Epithelial cell of esophagus (primary cell): Measurements from ENCODE around the gene GP1BB.

Experiments
- DNase-seq: peaks from one replicate; pipeline ENCODE4 v3.0.0; 2010; ENCODE audit warnings: low read depth
- H3K4me3 ChIP-seq: 2 replicates; pipeline ENCODE4 v1.5.1; 2011; ENCODE audit warnings: mild to moderate bottlenecking, low read length, control low read depth
- TF ChIP-seq, protein P1 (sequence below): IDR thresholded peaks from 2 replicates; pipeline ENCODE4 v1.5.1; 2011; ENCODE audit warnings: low read depth, mild to moderate bottlenecking, low read length, control low read depth, inconsistent platforms; ENCODE audit not compliant: insufficient read depth; ENCODE audit errors: missing control alignments

Gene GP1BB

DNA sequence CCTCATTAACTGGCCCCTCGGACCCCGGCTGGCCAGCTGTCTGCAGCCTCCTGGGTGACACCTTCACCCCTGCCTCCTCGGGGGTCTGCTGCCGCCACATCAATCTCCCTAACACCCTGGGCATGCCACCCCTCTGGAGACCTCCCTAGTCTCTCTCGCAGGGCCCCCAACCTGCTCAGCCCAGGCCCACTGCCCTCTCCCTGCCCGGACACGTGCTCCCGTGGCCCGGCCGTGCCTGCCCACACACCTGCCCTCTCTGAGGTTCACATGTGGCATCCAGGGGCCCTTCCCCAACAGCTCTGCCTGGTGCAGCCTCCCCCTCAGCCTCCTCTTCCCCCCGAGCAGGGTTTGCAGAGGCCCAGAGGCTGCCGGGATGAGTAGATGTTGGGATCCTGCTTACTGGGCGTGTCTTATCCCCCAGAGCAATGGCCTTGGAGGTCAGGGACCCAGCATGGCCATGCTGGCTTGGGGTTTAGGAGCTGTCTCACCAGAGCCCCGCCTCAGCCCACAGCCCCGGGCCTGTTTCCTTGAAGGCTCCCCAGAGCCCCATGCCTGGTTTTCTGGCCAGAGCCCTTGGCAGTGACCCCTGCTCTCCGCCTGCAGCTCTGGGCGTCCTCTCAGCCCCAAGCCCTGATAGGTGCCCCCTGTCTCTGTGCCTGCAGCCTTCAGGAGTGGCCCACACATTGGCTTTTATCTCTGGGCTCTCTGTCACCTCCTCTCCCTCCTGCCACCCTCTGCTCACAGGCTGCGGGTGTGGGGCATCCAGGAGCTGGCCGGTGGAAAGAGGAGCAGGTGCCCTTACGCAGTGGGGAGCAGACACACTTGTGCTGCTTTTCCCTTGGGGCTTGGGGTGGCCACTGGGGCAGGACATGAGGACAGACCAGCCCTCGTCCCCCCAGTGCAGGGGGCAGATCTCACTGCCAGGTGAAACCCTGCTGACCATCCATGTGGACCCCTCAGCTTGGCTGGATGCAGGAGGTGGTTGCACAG is 34.7 kb upstream of the GP1BB start:
- no peak for DNase-seq
- no peak overlapping the region for H3K4me3 ChIP-seq
- TF ChIP-seq, protein P1, sequence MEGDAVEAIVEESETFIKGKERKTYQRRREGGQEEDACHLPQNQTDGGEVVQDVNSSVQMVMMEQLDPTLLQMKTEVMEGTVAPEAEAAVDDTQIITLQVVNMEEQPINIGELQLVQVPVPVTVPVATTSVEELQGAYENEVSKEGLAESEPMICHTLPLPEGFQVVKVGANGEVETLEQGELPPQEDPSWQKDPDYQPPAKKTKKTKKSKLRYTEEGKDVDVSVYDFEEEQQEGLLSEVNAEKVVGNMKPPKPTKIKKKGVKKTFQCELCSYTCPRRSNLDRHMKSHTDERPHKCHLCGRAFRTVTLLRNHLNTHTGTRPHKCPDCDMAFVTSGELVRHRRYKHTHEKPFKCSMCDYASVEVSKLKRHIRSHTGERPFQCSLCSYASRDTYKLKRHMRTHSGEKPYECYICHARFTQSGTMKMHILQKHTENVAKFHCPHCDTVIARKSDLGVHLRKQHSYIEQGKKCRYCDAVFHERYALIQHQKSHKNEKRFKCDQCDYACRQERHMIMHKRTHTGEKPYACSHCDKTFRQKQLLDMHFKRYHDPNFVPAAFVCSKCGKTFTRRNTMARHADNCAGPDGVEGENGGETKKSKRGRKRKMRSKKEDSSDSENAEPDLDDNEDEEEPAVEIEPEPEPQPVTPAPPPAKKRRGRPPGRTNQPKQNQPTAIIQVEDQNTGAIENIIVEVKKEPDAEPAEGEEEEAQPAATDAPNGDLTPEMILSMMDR = no peak

DNA sequence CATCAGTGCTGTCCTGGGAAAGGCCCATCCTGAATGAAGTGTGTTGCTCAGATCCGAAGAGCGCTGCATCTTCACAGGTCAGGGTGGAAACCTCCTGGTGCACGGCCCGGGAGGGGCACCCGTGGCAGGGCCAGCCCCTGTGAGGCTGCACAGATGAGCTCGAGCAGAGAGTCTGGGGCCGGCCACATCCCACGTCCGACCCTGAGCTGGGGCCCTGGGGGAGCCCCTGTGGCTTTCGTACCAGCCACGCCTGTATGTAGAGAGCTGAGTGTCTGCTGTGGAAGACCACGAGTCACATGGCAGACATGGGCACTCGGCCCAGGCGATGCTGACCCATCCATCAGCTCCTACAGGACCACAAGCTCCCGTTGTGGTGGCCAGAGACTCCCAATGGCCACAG is 33.9 kb upstream of the GP1BB start:
- no peak for DNase-seq
- TF ChIP-seq, protein P1 = no peak
- no peak overlapping the region for H3K4me3 ChIP-seq

DNA sequence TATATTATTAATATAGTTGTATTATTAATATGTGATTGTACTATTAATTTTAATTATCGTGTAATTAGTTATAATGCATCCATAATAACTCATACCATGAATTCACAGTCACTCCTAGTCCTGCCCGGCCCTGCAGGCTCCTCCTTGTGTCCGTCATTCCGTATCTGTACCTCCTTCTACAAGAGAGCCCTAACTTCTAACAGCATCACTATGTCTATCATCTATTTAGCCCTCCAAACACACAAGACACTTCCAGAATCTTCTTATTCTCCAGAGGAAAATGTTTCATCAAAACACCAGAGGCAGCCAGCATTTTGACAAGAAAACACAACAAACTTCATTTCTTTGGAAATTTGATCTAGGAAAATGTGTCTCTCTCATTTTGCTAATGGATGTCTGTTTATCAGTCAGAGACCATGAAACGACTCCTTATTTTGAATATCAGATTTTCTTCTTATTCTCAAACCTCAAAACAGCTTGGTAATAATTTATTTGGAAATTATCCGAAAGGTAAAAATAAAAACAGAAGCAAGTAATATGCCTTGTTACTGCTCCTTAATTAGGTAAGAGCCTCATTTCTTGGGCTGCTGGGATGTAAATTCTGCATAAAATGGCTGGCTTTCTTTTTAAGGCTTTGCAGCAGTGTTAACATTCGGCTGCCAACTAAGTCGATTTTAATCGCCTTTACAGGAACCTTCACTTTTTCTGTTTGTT is 32.2 kb upstream of the GP1BB start:
- TF ChIP-seq, protein P1 = no peak
- DNase-seq = no peak
- no peak overlapping the region for H3K4me3 ChIP-seq

DNA sequence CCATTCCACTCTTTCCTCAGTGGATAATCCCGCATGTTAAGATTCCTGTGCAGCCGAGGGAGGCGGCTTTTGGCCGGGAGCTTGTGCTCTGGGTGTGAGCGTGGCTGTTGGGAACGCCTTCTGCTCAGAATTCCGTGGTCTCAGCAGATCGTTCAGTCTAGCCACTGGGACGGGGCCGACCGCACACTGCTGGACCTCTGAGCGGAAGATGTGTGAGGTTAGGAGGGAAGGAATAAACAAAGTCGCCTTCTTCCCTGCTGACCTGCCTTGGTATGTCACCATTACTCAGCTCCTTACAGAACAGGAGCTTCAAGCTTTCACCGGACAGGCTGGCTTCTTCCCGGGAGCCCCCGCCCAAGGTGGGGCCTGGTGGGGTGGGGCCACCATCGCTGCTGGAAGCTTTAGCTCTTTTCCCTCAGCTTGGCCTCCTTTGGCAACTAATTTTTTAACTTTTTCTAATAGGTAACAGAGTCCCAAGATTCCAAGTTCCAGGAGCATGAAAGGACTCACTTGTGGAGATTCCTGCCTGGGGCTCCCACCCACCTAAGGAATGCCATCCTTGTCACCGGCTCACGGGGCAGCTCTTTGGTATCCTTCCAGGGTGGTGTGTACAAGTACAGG is 31.5 kb upstream of the GP1BB start:
- peak; percentile 78 for DNase-seq
- TF ChIP-seq, protein P1 = no peak
- H3K4me3 ChIP-seq = no peak overlapping the region

DNA sequence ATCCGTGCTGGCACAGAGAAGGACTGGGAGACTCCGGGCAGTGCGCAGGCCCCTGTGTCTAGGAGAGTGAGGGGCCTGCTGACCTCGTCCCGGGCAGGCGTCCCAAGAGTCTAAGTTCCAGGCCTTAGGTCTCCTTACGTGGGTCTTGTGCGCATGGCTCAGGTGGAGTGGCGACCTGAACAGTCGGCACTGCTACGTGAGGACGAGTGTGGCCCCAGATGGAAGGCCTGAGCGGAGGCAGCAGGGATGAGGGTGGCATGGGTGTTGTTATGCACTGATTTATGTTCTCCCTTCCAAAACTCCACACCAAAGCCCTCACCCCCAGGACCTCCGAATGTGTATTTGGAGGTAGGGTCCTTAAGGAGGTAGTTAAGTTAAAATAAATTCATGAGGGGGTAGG is 29.8 kb upstream of the GP1BB start:
- no peak for DNase-seq
- TF ChIP-seq, protein P1 = no peak

DNA sequence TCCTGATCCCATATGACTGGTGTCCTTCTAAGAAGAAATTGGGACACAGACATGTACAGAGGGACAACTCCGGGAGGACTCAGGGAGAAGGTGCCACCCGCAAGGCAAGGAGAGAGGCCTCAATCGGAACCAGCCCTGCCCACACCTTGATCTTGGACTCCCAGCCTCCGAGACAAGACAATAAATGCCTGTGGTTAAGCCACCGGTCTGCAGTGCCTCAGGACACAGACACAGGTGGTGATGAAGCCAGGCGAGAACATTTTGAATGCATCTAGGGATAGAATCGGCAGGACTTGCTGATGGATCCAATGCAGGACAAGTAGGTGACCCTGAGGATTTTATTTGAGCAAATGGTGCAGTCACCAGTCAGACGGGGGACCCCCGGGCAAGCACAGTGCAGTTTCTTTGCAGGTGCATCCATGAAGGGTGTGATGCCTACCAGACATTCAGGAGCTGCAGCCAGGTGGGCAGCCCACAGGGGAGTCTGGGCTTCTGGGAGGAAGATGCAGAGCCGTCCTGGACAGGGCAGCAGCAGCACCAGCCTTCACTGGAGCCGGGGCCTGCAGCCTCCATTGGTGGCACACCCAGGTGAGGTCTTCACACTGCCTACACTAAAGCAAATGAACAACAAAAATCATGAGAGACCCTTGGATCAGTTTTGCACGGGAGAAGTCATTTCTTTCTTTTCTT is 29.2 kb upstream of the GP1BB start:
- H3K4me3 ChIP-seq = no peak overlapping the region
- TF ChIP-seq, protein P1 = no peak
- DNase-seq = no peak

More for the DNA sequence above, 29.8 kb upstream of the GP1BB start:
- no peak overlapping the region for H3K4me3 ChIP-seq
